SK-N-SH (cell line): ENCODE data around the gene STAG3.

Experiments used
- EP300 ChIP-seq, 2 experiments: IDR thresholded peaks; 2 replicates each; pipeline versions ENCODE4 v1.4.0 to v1.6.1; 2012; ENCODE audit warnings: borderline replicate concordance in 1 of 2, low read depth in 1 of 2, low read length in 1 of 2
- EZH2phosphoT487 ChIP-seq: fragments of 200-600 bp; sonication (generic); IDR thresholded peaks from 2 replicates; pipeline ENCODE4 v1.6.1; 2017; ENCODE audit warnings: low read depth, mixed run types, mild to moderate bottlenecking, antibody characterized with exemption, moderate library complexity, borderline replicate concordance
- FOSL2 ChIP-seq: IDR thresholded peaks from 2 replicates; pipeline ENCODE4 v1.4.0; 2012; ENCODE audit warnings: low read depth, mild to moderate bottlenecking, moderate library complexity, borderline replicate concordance
- FOXM1 ChIP-seq: IDR thresholded peaks from 2 replicates; pipeline ENCODE4 v1.4.0; 2012; ENCODE audit warnings: low read depth, mild to moderate bottlenecking
- SMC3 ChIP-seq: IDR thresholded peaks from 2 replicates; pipeline ENCODE4 v1.6.1; 2012; ENCODE audit warnings: low read depth, low read length, improper control_type of control experiment
- TAF1 ChIP-seq: IDR thresholded peaks from 2 replicates; pipeline ENCODE4 v1.6.1; 2012; ENCODE audit warnings: low read depth, mild to moderate bottlenecking, low read length, moderate library complexity, borderline replicate concordance
- TCF12 ChIP-seq: IDR thresholded peaks from 2 replicates; pipeline ENCODE4 v1.4.0; 2012
- TEAD4 ChIP-seq: IDR thresholded peaks from 2 replicates; pipeline ENCODE4 v1.4.0; 2012; ENCODE audit warnings: mild to moderate bottlenecking, borderline replicate concordance; ENCODE audit not compliant: insufficient read depth
- YY1 ChIP-seq: IDR thresholded peaks from 2 replicates; pipeline ENCODE4 v1.4.0; 2012; ENCODE audit warnings: low read depth, mild to moderate bottlenecking
- TF ChIP-seq, protein P1 (sequence below): fragments of 200-600 bp; sonication (generic); IDR thresholded peaks from 2 replicates; pipeline ENCODE4 v1.6.1; 2017; ENCODE audit warnings: antibody characterized with exemption, mild to moderate bottlenecking, moderate library complexity
- TF ChIP-seq, protein P2 (sequence below): IDR thresholded peaks from 2 replicates; pipeline ENCODE4 v1.4.0; 2012; ENCODE audit warnings: low read depth, borderline replicate concordance
- TF ChIP-seq, protein P3 (sequence below): IDR thresholded peaks from 2 replicates; pipeline ENCODE4 v1.4.0; 2012; ENCODE audit warnings: low read depth, borderline replicate concordance
- TF ChIP-seq, protein P4 (sequence below): IDR thresholded peaks from 2 replicates; pipeline ENCODE4; 2012

DNA sequence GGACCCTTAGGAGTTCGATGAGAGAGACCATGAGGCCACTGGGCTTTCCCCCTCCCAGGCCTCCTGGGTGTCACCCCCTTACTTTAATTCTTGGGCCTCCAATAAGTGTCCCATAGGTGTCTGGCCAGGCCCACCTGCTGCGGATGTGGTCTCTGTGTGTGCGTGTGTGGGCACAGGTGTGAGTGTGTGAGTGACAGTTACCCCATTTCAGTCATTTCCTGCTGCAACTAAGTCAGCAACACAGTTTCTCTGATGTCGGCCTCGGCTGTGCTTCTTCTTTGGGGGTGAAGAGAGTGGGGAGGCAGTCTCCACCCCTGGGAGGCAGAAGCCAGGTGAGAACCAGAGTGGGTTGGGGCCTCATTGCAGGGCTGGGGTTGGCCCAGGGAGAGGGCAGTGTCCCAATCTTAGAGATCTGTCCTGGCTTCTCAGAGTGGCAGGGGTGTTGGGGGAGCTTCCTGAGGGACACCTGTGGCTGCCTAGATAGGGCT, 43.6 kb downstream of the STAG3 start:
- no peak for TF ChIP-seq EZH2phosphoT487
- TF ChIP-seq FOSL2, result no peak
- TF ChIP-seq TEAD4, result no peak
- no peak for TF ChIP-seq FOXM1
- TF ChIP-seq, protein P1, sequence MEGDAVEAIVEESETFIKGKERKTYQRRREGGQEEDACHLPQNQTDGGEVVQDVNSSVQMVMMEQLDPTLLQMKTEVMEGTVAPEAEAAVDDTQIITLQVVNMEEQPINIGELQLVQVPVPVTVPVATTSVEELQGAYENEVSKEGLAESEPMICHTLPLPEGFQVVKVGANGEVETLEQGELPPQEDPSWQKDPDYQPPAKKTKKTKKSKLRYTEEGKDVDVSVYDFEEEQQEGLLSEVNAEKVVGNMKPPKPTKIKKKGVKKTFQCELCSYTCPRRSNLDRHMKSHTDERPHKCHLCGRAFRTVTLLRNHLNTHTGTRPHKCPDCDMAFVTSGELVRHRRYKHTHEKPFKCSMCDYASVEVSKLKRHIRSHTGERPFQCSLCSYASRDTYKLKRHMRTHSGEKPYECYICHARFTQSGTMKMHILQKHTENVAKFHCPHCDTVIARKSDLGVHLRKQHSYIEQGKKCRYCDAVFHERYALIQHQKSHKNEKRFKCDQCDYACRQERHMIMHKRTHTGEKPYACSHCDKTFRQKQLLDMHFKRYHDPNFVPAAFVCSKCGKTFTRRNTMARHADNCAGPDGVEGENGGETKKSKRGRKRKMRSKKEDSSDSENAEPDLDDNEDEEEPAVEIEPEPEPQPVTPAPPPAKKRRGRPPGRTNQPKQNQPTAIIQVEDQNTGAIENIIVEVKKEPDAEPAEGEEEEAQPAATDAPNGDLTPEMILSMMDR, result no peak
- TF ChIP-seq YY1, result no peak
- TF ChIP-seq, protein P2, sequence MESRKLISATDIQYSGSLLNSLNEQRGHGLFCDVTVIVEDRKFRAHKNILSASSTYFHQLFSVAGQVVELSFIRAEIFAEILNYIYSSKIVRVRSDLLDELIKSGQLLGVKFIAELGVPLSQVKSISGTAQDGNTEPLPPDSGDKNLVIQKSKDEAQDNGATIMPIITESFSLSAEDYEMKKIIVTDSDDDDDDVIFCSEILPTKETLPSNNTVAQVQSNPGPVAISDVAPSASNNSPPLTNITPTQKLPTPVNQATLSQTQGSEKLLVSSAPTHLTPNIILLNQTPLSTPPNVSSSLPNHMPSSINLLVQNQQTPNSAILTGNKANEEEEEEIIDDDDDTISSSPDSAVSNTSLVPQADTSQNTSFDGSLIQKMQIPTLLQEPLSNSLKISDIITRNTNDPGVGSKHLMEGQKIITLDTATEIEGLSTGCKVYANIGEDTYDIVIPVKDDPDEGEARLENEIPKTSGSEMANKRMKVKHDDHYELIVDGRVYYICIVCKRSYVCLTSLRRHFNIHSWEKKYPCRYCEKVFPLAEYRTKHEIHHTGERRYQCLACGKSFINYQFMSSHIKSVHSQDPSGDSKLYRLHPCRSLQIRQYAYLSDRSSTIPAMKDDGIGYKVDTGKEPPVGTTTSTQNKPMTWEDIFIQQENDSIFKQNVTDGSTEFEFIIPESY, result no peak
- TF ChIP-seq, protein P3, sequence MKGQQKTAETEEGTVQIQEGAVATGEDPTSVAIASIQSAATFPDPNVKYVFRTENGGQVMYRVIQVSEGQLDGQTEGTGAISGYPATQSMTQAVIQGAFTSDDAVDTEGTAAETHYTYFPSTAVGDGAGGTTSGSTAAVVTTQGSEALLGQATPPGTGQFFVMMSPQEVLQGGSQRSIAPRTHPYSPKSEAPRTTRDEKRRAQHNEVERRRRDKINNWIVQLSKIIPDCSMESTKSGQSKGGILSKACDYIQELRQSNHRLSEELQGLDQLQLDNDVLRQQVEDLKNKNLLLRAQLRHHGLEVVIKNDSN, result no peak
- TF ChIP-seq EP300 (IDR thresholded peaks at IDR 0.05; ENCODE audit: borderline replicate concordance in 1 of 2, low read depth in 1 of 2, low read length in 1 of 2), result no peak
- TF ChIP-seq, protein P4, sequence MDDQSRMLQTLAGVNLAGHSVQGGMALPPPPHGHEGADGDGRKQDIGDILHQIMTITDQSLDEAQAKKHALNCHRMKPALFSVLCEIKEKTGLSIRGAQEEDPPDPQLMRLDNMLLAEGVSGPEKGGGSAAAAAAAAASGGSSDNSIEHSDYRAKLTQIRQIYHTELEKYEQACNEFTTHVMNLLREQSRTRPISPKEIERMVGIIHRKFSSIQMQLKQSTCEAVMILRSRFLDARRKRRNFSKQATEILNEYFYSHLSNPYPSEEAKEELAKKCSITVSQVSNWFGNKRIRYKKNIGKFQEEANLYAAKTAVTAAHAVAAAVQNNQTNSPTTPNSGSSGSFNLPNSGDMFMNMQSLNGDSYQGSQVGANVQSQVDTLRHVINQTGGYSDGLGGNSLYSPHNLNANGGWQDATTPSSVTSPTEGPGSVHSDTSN, result no peak
- TF ChIP-seq TCF12, result no peak
- TF ChIP-seq SMC3, result no peak
- TF ChIP-seq TAF1, result no peak
